Measurements from ENCODE around the gene MAGI2.
"Not testable (repeated sequence)": the region's sequence is repeated elsewhere in the genome, so short reads cannot be mapped to it uniquely, and the experiment has no call there.

The MAGI2 gene

DNA sequence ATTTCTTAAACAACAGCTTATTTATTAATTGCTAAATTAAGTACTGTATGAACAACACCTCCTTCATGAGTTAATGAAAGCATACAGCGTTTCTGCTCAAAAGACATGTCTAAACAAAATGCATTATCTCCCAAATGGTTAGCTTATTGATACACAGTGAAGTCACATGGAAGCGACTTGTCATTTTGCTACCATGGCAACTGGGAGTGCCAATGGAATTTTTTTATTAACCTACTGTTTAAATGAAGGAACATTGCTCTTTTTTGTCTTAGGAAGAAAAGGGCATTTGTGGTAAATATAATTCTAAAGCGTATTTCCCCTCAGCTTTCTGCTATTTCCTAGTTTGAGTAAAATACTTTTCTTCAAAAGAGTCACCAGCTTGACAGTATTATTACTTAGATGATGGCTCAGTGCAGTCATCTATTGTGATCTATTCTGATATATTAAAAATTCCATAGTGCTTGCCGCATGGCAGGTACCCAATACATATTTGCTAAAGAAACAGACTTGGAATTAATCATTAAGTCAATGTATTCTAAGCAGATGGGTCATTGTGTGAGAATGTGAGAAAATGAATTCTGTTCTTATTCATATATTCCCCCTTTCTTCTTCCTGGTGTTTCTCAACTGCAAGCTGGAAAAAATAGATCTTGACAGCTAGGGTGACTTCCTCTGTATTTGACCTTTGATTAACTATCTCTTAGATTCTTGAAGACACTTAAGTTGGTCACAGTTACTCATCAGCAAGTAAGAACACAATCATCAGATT, 818.3 kb downstream of the MAGI2 start:
- no peak overlapping the region for H3K27ac Mint-ChIP-seq
- H3K9me3 Mint-ChIP-seq = peaks cover 11% of the 10 kb centered on the region
- no peaks in the 10 kb centered on the region for H3K36me3 Mint-ChIP-seq (ENCODE audit: low read depth)

DNA sequence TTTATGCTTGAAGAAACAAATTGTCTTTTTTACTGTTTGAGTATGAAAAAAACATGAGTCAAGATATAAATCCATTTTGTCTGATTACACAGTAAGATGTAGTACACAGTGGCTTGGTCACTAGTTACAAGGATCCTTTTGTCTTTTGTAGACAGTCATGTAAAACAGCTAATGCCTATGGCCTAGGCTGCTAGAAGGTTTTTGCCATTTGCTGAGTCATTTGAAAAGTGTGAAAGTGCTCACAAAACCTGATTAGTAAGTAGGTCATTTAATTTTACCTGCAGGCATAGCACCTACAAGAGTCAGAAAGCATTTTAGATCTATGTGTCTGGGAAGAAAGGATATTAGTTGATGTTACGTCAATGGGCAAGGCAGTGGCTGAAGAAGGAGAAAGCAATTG, 819.4 kb downstream of the MAGI2 start:
- H3K9me3 Mint-ChIP-seq = peaks cover 14% of the 10 kb centered on the region
- peaks cover 4% of the 10 kb centered on the region for H3K27me3 Mint-ChIP-seq
- H3K36me3 Mint-ChIP-seq (ENCODE audit: low read depth) = no peaks in the 10 kb centered on the region
- H3K27ac Mint-ChIP-seq = no peak overlapping the region
- no peak for DNase-seq
- no peaks in the 10 kb centered on the region for H3K4me1 Mint-ChIP-seq
- no peak for ATAC-seq
- H3K4me3 Mint-ChIP-seq = no peak overlapping the region

More for the DNA sequence above, 818.3 kb downstream of the MAGI2 start:
- H3K27me3 Mint-ChIP-seq = peaks cover 4% of the 10 kb centered on the region
- no peaks in the 10 kb centered on the region for H3K4me1 Mint-ChIP-seq
- H3K4me3 Mint-ChIP-seq = no peak overlapping the region
- DNase-seq (no peak), ATAC-seq (no peak)

DNA sequence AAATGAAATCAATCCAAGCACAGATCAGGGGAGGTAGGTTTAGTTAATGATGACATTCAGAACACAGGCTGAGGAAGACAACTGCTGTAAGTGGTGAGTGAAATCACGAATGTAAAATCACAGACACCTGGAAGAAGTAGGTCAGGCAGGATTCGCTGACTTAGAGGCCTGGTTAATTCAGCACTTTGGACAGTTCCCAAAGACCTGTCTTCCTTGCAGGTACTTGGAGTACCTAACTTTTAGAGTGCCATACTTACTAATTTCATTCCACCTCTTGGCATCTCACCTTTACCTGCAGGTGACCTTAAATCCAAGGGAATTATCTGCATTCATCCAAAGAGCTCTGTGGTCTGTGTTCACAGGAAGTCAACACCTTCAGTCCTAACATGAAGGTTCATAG, 832.5 kb downstream of the MAGI2 start:
- no peak overlapping the region for H3K4me3 Mint-ChIP-seq
- DNase-seq (no peak), ATAC-seq (no peak)
- H3K27ac Mint-ChIP-seq = no peak overlapping the region
- H3K27me3 Mint-ChIP-seq = no peaks in the 10 kb centered on the region
- H3K9me3 Mint-ChIP-seq = peaks cover 8% of the 10 kb centered on the region
- H3K36me3 Mint-ChIP-seq (ENCODE audit: low read depth) = peaks cover 2% of the 10 kb centered on the region
- H3K4me1 Mint-ChIP-seq = no peaks in the 10 kb centered on the region

DNA sequence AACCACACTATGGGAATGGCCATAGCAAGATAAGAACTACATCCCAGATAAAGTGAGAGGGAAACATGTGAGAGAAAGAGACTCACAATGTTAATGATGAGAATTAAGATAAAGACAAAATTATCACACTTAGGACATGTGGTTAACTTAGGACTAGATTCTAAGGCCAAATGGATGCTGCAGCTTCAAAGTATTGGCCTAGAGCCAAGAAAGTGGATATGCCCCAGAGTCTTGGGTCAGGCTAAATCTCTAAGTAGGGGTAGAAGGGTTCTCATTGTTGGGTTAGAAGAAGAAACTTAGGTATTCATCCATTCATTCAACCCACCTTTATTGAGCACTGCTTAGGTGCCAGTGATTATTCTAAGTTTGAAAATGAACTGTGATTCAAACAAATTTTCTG, 836.9 kb downstream of the MAGI2 start:
- ATAC-seq (no peak), DNase-seq (no peak)
- Mint-ChIP-seq H3K27ac (no peak overlapping the region), H3K4me1 (no peaks in the 10 kb centered on the region), H3K27me3 (no peaks in the 10 kb centered on the region), H3K4me3 (no peak overlapping the region), H3K9me3 (no peaks in the 10 kb centered on the region), H3K36me3 (ENCODE audit: low read depth) (no peaks in the 10 kb centered on the region)

DNA sequence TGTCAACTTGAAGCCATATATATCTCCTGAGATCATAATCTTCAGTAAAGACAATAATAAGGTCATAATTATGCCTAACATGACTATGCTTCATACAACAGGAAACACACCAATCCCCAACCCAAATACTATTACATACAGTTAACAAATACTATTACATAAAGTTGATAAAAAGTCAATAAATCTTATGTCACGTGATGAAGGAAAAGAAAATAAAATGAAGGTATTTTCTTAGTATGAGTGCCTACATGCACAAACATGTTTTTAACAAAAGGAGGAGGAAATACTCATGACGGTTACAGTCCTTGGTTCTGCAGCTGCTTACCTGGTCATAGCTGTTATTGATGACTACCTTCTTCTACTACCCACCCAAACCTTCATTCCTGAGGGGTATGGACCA, 844.2 kb downstream of the MAGI2 start:
- H3K27ac Mint-ChIP-seq = no peak overlapping the region
- H3K27me3 Mint-ChIP-seq = no peaks in the 10 kb centered on the region

DNA sequence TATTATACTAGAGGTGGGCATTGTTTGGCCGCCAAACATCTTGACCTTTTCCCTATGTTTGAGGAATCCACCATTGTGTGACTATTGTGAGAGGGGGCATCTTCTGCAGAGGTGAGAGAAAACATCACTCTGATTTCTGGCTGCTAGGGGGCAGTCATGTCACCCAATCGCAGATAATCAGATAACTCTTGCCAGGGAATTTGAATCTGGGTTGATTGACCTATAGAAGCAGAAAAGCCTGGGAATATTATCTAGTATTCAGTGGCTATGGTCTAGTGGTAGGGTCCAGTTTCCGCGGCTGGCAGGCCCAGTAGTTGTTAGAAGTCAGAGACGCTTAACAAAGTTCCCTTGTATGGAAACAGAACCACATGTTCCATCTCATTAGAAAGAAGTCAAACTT, 846.4 kb downstream of the MAGI2 start:
- no peak overlapping the region for H3K4me3 Mint-ChIP-seq
- no peak for DNase-seq
- no peaks in the 10 kb centered on the region for H3K27me3 Mint-ChIP-seq
- no peak overlapping the region for H3K27ac Mint-ChIP-seq
- no peaks in the 10 kb centered on the region for H3K4me1 Mint-ChIP-seq
- no peak for ATAC-seq
- no peaks in the 10 kb centered on the region for H3K9me3 Mint-ChIP-seq
- H3K36me3 Mint-ChIP-seq (ENCODE audit: low read depth) = no peaks in the 10 kb centered on the region

More for the DNA sequence above, 844.2 kb downstream of the MAGI2 start:
- H3K4me1 Mint-ChIP-seq = no peaks in the 10 kb centered on the region
- H3K9me3 Mint-ChIP-seq = no peaks in the 10 kb centered on the region
- ATAC-seq = no peak
- H3K36me3 Mint-ChIP-seq (ENCODE audit: low read depth) = no peaks in the 10 kb centered on the region
- no peak for DNase-seq
- H3K4me3 Mint-ChIP-seq = no peak overlapping the region

DNA sequence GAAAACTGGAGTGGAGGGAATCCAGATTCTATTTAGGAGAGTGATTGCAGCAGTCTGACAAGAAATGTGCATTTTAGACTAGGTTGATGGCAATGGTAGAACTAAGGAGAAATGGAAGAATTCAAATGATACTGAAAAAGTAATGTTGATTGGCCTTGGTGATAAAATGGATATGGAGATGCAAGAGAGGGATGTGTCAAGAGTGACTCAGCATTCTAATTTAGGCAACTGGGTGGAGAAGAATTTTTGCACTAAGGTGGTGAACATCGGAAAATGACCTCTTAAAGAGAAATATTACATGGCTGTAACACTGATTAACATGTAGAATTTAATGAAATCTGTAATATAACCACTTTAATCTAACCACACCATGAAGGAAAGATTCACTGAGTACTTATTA, 848.3 kb downstream of the MAGI2 start:
- H3K4me1 Mint-ChIP-seq = no peaks in the 10 kb centered on the region
- H3K27ac Mint-ChIP-seq = no peak overlapping the region
- no peaks in the 10 kb centered on the region for H3K9me3 Mint-ChIP-seq
- ATAC-seq (no peak), DNase-seq (no peak)
- no peaks in the 10 kb centered on the region for H3K27me3 Mint-ChIP-seq
- H3K4me3 Mint-ChIP-seq = no peak overlapping the region
- H3K36me3 Mint-ChIP-seq (ENCODE audit: low read depth) = no peaks in the 10 kb centered on the region

DNA sequence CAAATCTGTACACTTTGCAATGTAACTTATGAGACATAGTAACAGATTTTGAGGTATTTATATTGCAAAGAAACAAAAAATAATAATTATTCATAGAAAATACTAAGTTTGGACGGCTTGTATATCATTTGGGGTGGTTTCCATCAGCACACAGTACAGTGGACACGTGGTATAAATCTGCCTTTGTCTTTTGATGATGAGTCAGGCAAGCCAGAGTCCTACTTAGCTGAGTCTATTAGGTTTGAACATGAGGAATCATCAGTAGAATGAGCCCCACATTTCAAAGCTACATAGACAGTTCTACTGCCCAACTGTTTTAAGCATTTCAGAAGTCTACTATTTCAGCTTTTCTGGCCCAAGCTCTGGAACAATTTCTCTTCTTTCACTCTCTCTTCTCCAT, 851.7 kb downstream of the MAGI2 start:
- H3K36me3 Mint-ChIP-seq (ENCODE audit: low read depth) = no peaks in the 10 kb centered on the region
- H3K4me1 Mint-ChIP-seq = no peaks in the 10 kb centered on the region
- DNase-seq (no peak), ATAC-seq (no peak)
- no peak overlapping the region for H3K27ac Mint-ChIP-seq
- H3K27me3 Mint-ChIP-seq = no peaks in the 10 kb centered on the region
- no peak overlapping the region for H3K4me3 Mint-ChIP-seq
- no peaks in the 10 kb centered on the region for H3K9me3 Mint-ChIP-seq

DNA sequence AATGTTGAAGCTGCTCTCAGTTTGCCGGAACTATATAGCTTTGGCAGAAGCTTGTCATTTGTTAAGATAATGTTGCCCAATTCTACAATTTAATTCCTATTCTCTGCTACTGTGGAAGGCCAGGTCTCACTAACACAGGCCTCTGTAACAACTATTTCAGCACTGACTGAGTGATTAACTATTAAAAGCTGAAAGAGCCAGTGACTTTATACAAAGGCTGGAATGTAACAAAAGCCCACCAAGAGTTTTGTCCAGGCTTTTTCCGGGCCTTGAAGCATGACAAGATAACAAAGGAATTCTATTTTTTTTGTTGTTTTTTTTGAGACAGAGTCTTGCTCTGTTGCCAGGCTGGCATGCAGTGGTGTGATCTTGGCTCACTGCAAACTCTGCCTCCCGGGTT, 859.3 kb downstream of the MAGI2 start:
- no peaks in the 10 kb centered on the region for H3K27me3 Mint-ChIP-seq
- no peak for ATAC-seq
- H3K27ac Mint-ChIP-seq = no peak overlapping the region
- peaks cover 3% of the 10 kb centered on the region for H3K9me3 Mint-ChIP-seq
- no peaks in the 10 kb centered on the region for H3K36me3 Mint-ChIP-seq (ENCODE audit: low read depth)
- no peak overlapping the region for H3K4me3 Mint-ChIP-seq
- no peaks in the 10 kb centered on the region for H3K4me1 Mint-ChIP-seq
- no peak for DNase-seq

DNA sequence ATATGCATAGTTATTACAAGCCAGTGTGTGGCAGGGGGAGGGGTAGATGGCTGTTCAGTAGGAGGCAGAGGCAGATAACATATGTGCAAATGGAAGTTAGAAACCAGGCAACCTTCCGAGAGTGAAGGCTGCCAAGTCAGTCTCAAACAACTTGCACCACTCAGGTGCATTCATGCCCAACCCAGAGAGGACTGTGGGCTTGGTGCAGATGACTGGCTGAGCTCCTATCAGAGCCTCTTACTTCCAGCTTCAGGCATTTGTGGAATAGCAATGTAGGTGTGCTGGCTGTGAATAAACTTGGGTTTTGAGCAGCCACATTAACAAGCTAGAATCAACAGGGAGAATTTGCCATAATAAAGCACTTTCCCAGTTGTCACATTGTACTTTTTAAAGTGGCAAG, 865.1 kb downstream of the MAGI2 start:
- H3K27ac Mint-ChIP-seq = no peak overlapping the region
- H3K4me1 Mint-ChIP-seq = no peaks in the 10 kb centered on the region
- DNase-seq (no peak), ATAC-seq (no peak)
- H3K9me3 Mint-ChIP-seq = peaks cover 8% of the 10 kb centered on the region
- H3K36me3 Mint-ChIP-seq (ENCODE audit: low read depth) = no peaks in the 10 kb centered on the region
- no peaks in the 10 kb centered on the region for H3K27me3 Mint-ChIP-seq
- no peak overlapping the region for H3K4me3 Mint-ChIP-seq

DNA sequence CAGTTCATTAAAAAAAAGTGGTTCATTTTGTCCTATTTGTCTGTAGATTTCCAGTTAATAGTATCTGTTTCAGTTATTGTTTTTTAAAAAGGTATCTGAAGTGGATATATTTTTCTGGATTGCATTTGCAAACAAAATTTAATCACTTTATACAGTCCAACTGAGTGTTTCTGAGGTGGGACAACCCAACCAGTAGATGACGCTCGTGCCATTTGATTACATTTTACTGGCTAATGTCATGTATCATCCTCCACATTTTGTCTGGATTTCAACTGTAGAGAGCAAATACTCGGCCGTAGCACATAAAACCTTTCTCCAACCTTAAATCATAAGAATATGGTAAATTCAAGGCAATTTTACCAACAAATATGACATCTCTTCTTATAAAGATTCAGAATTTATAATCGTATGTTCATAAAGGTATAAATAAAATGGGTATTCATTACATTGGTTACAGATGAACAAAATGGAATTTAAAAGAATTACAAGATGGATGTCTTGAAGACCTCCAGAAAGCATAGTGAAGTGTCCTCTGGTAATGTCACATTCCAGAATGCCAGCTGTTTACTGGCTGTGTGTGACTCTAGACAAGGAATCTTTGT, 865.9 kb downstream of the MAGI2 start:
- Mint-ChIP-seq H3K27me3 (no peaks in the 10 kb centered on the region), H3K4me3 (no peak overlapping the region), H3K36me3 (ENCODE audit: low read depth) (no peaks in the 10 kb centered on the region), H3K9me3 (peaks cover 8% of the 10 kb centered on the region), H3K4me1 (no peaks in the 10 kb centered on the region), H3K27ac (no peak overlapping the region)
- ATAC-seq = no peak
- no peak for DNase-seq

DNA sequence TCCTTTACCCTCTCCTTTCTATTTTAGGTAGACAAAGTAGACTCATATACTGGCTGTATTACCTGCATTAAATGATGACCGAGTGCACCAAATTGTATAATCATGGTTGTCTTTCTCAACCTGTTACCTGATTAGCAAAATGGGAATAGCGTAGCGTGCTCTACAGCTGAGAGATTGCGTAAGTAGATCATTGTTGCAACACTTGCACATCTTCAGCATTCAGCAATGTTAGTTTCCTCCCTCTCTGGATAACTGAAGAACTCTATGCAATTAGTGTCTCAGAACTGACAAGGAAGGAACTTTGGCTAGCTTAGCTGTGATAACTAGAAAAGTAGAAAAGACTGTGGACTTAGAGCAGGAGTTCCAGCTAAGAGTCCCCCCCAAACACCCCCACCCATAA, 867.5 kb downstream of the MAGI2 start:
- Mint-ChIP-seq H3K27me3 (no peaks in the 10 kb centered on the region), H3K4me3 (no peak overlapping the region), H3K36me3 (ENCODE audit: low read depth) (no peaks in the 10 kb centered on the region)

DNA sequence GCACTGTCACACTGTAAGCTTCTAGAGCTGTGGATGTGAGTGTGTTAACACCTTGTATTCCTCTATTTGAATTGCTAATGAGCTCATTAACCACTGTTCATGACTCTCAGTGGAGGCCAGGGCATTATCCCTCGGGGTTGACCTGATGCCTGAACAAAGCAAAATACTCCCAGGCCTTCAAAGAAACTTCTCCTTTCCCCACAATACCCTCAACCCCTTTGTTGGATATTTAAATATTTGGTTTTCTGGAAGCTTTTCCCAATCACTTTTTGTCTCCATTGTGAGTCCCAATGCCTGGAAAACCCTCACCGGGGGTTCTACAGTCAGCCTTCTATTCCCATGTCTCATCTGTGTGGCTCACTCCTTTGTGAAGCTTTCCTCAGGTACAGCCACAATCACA, 874.8 kb downstream of the MAGI2 start:
- Mint-ChIP-seq H3K36me3 (ENCODE audit: low read depth) (no peaks in the 10 kb centered on the region), H3K27ac (no peak overlapping the region), H3K9me3 (peaks cover 3% of the 10 kb centered on the region), H3K4me3 (no peak overlapping the region), H3K27me3 (no peaks in the 10 kb centered on the region), H3K4me1 (no peaks in the 10 kb centered on the region)
- DNase-seq (no peak), ATAC-seq (no peak)

More for the DNA sequence above, 867.5 kb downstream of the MAGI2 start:
- DNase-seq = no peak
- ATAC-seq = no peak
- H3K9me3 Mint-ChIP-seq = peaks cover 5% of the 10 kb centered on the region
- no peaks in the 10 kb centered on the region for H3K4me1 Mint-ChIP-seq
- no peak overlapping the region for H3K27ac Mint-ChIP-seq

DNA sequence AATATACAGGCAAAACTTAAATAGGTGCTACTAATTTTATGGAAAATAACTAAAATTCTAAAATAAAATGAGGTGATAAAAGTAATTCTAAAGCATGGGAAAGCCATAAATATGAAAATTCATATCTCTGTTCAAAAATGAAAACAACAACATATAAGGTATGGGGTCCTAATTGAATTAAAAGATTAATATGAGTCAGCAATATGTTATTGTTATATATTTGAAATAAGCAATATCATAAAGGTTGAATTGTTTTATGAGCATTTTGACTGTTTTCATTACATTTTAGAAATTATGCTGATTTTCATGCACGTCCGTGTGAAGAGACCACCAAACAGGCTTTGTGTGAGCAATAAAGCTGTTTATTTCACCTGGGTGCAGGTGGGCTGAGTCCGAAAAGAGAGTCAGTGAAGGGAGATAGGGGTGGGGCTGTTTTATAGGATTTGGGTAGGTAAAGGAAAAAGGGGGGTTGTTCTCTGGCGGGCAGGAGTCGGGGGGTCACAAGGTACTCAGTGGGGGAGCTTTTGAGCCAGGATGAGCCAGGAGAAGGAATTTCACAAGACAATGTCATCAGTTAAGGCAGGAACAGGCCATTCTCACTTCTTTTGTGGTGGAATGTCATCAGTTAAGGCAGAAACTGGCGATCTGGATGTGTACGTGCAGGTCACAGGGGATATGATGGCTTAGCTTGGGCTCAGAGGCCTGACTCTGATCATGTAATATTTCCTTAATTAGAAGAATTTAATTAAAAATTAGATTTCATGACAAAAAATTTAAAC, 876.1 kb downstream of the MAGI2 start:
- not testable (repeated sequence) for H3K36me3 Mint-ChIP-seq (ENCODE audit: low read depth); H3K4me1 Mint-ChIP-seq; H3K27ac Mint-ChIP-seq; H3K27me3 Mint-ChIP-seq; H3K4me3 Mint-ChIP-seq; DNase-seq; H3K9me3 Mint-ChIP-seq; ATAC-seq

DNA sequence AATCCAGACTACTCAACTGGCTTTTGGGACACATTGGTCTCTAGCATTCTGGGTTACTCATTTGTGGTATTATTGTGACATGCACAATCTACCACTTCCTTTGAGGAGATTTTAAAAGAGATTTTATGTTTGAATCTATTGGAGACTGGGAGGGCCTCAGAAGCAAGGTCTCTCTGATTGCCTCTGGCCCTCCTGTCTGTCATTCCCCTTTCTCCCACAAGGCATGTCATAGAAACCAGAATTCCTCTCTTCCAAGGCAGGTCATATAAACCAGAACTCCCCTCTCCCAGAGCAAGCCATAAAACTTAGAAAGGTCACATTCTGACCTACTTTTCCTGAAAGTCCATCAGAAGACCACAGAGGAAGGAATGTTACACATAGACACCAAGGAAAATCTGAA, 877.2 kb downstream of the MAGI2 start:
- H3K9me3 Mint-ChIP-seq = no peaks in the 10 kb centered on the region
- no peaks in the 10 kb centered on the region for H3K4me1 Mint-ChIP-seq
- no peaks in the 10 kb centered on the region for H3K27me3 Mint-ChIP-seq
- ATAC-seq = no peak
- no peak overlapping the region for H3K4me3 Mint-ChIP-seq
- H3K36me3 Mint-ChIP-seq (ENCODE audit: low read depth) = no peaks in the 10 kb centered on the region
- H3K27ac Mint-ChIP-seq = no peak overlapping the region
- DNase-seq = no peak

Data from activated naive CD8-positive, alpha-beta T cell treated with anti-CD3 and anti-CD28 coated beads, Interleukin-2, amount 50 U/mL, for 24 hours (primary cell).